K562 (cell line): ENCODE measurements around the gene C16orf74. TPM values are rescaled to one million over a fixed set of nuclear protein-coding genes. Genes with fewer than 3 reads are reported as not detected.

Source experiments
- BCL6 ChIP-seq: fragments of 250-450 bp; sonication (Bioruptor Pico); IDR thresholded peaks from 2 replicates; pipeline ENCODE4 v1.4.0; 2020
- BRF1 ChIP-seq: IDR thresholded peaks from 3 replicates; pipeline ENCODE4 v1.6.1; 2011; ENCODE audit warnings: borderline replicate concordance, mild to moderate bottlenecking; ENCODE audit not compliant: insufficient read length; ENCODE audit errors: extremely low read depth
- FOXA3 ChIP-seq, 2 experiments: fragments of 450-650 bp in 1 of 2; sonication (generic) in 1 of 2; formaldehyde crosslinking; IDR thresholded peaks in 1 of 2; conservative IDR thresholded peaks in 1 of 2; 2 replicates each; pipeline versions ENCODE4 v1.4.0 to v1.8.0; 2020 to 2022; ENCODE audit warnings: mild to moderate bottlenecking in 2 of 2, missing genetic modification reagents in 1 of 2
- FOXJ2 ChIP-seq: fragments of 200-800 bp; sonication (Bioruptor generic); IDR thresholded peaks from 2 replicates; pipeline ENCODE4 v1.6.1; 2016; ENCODE audit warnings: missing genetic modification characterization, missing compliant biosample characterization
- JUND ChIP-seq, 2 experiments: IDR thresholded peaks; 2 replicates in 1 of 2; 3 replicates in 1 of 2; pipeline ENCODE4 v1.6.1; 2011; ENCODE audit warnings: borderline replicate concordance in 2 of 2, low read depth in 2 of 2, low read length in 2 of 2, improper control_type of control experiment in 1 of 2, missing biosample characterization in 1 of 2, missing genetic modification characterization in 1 of 2, missing genetic modification reagents in 1 of 2
- KLF16 ChIP-seq: IDR thresholded peaks from 2 replicates; pipeline ENCODE4 v1.6.1; 2016; ENCODE audit warnings: antibody characterized with exemption
- KLF6 ChIP-seq: fragments of 250-450 bp; sonication (Bioruptor Pico); IDR thresholded peaks from 2 replicates; pipeline ENCODE4 v1.4.0; 2020; ENCODE audit warnings: mild to moderate bottlenecking, moderate library complexity, borderline replicate concordance
- L3MBTL2 ChIP-seq: fragments of 450-650 bp; IDR thresholded peaks from 2 replicates; pipeline ENCODE4 v1.6.1; 2016; ENCODE audit warnings: mild to moderate bottlenecking, moderate library complexity
- MAFG ChIP-seq: fragments of 450-650 bp; conservative IDR thresholded peaks from 2 replicates; pipeline ENCODE4 v1.6.1; 2016; ENCODE audit warnings: missing genetic modification characterization, missing compliant biosample characterization
- MCM5 ChIP-seq: fragments of 450-650 bp; IDR thresholded peaks from 2 replicates; pipeline ENCODE4 v1.6.1; 2016; ENCODE audit warnings: low read depth
- MEIS2 ChIP-seq: fragments of 450-650 bp; IDR thresholded peaks from 2 replicates; pipeline ENCODE4 v1.6.1; 2014; ENCODE audit warnings: mild to moderate bottlenecking; ENCODE audit not compliant: partially characterized antibody
- MTA3 ChIP-seq: fragments of 450-650 bp; formaldehyde crosslinking; IDR thresholded peaks from 2 replicates; pipeline ENCODE4 v1.6.1; 2017; ENCODE audit warnings: mild to moderate bottlenecking, borderline replicate concordance
- MXI1 ChIP-seq: IDR thresholded peaks from 2 replicates; pipeline ENCODE4 v1.6.1; 2011; ENCODE audit warnings: low read depth, mild to moderate bottlenecking, improper control_type of control experiment, low read length
- MYNN ChIP-seq, 2 experiments: sonication (generic); formaldehyde crosslinking in 1 of 2; IDR thresholded peaks; 2 replicates each; pipeline versions ENCODE4 v1.5.0 to v1.6.1; 2016 to 2020; ENCODE audit warnings: antibody characterized with exemption in 1 of 2, missing genetic modification reagents in 1 of 2
- NFIX ChIP-seq: fragments of 250-450 bp; sonication (Bioruptor Pico); IDR thresholded peaks from 2 replicates; pipeline ENCODE4 v1.4.0; 2020; ENCODE audit warnings: low read depth, mild to moderate bottlenecking, moderate library complexity
- PHF8 ChIP-seq: fragments of 200-600 bp; sonication (generic); IDR thresholded peaks from 2 replicates; pipeline ENCODE4 v1.6.1; 2012; ENCODE audit warnings: mixed run types, mild to moderate bottlenecking, inconsistent platforms, low read length, moderate library complexity, borderline replicate concordance
- PRDM10 ChIP-seq: fragments of 450-650 bp; IDR thresholded peaks from 2 replicates; pipeline ENCODE4 v1.6.1; 2018; ENCODE audit not compliant: partially characterized antibody
- STAT5B ChIP-seq: fragments of 250-450 bp; sonication (Bioruptor Pico); IDR thresholded peaks from 2 replicates; pipeline ENCODE4 v1.8.0; 2021; ENCODE audit warnings: mild to moderate bottlenecking, inconsistent platforms
- TBP ChIP-seq: optimal IDR thresholded peaks from 2 replicates; pipeline ENCODE3; 2011; ENCODE audit warnings: low read depth, low read length, improper control_type of control experiment
- TCF7L2 ChIP-seq: fragments of 150-350 bp; IDR thresholded peaks from 2 replicates; pipeline ENCODE4 v1.6.1; 2016; ENCODE audit warnings: low read depth, mild to moderate bottlenecking, low read length, moderate library complexity
- THAP7 ChIP-seq: fragments of 250-450 bp; sonication (Bioruptor Pico); IDR thresholded peaks from 2 replicates; pipeline ENCODE4 v1.5.0; 2021
- ZBTB17 ChIP-seq: fragments of 450-650 bp; formaldehyde crosslinking; IDR thresholded peaks from 2 replicates; pipeline ENCODE4 v1.4.0; 2020; ENCODE audit warnings: mild to moderate bottlenecking
- ZC3H8 ChIP-seq: fragments of 450-650 bp; IDR thresholded peaks from 2 replicates; pipeline ENCODE4 v1.6.1; 2017
- ZFPM2 ChIP-seq: fragments of 250-450 bp; sonication (Bioruptor Pico); IDR thresholded peaks from 2 replicates; pipeline ENCODE4 v1.5.1; 2022; ENCODE audit warnings: mild to moderate bottlenecking
- ZFX ChIP-seq: sonication (generic); formaldehyde crosslinking; IDR thresholded peaks from 2 replicates; pipeline ENCODE4 v1.8.0; 2022; ENCODE audit warnings: mild to moderate bottlenecking, missing genetic modification reagents, moderate library complexity
- ZNF316 ChIP-seq: fragments of 450-650 bp; IDR thresholded peaks from 2 replicates; pipeline ENCODE4 v1.6.1; 2016
- ZNF584 ChIP-seq: fragments of 200-800 bp; sonication (Bioruptor generic); IDR thresholded peaks from 2 replicates; pipeline ENCODE4 v1.6.1; 2016; ENCODE audit warnings: low read depth, mild to moderate bottlenecking, missing genetic modification characterization, missing compliant biosample characterization
- polyA plus RNA-seq, 8 experiments: library from polyadenylated mRNA; depleted of rRNA in 4 of 8; stranded (reverse) in 5 of 8; unstranded in 3 of 8; fragments of >200 nt; fragmentation: Nextera tagmentation in 2 of 8; fragmentation: Illumina TruSeq in 1 of 8; extraction: Ambion mirVana in 2 of 8; extraction: Trizol in 1 of 8; gene quantifications; 2 replicates each; pipeline versions ENCODE4 v1.2.1 to v1.2.3, GENCODE V29; 2011 to 2014; ENCODE audit warnings: inconsistent platforms in 1 of 8, missing spikeins in 1 of 8
- total RNA-seq, 7 experiments: library from RNA; depleted of rRNA in 6 of 7; stranded (reverse); fragments of >200 nt in 6 of 7; fragmentation: Illumina TruSeq in 2 of 7; extraction: Trizol in 2 of 7; gene quantifications; 2 replicates each; pipeline versions ENCODE4 v1.2.1 to v1.2.3, GENCODE V29; 2011 to 2021; ENCODE audit warnings: low replicate concordance in 1 of 7

Gene C16orf74
- total and polyA plus RNA-seq, 9 of the 15 experiments (the other 6 are each of a cell fraction or from before 2014, with no cell fraction given), result not detected

GRCh38 chr16:85798901-85799496 is 48.1 kb upstream of the C16orf74 start (continued):
- TF ChIP-seq BRF1, result no peak
- TF ChIP-seq MAFG (tag), result no peak
- TF ChIP-seq MXI1, result no peak
- no peak for TF ChIP-seq TCF7L2
- TF ChIP-seq MTA3, result no peak
- TF ChIP-seq KLF6 (CRISPR knock-in tag), result no peak
- TF ChIP-seq KLF16, result no peak
- no peak for TF ChIP-seq ZC3H8
- no peak for TF ChIP-seq MCM5
- no peak for TF ChIP-seq ZFX (CRISPR knock-in tag)
- TF ChIP-seq MEIS2, result no peak
- no peak for TF ChIP-seq BCL6 (CRISPR knock-in tag)
- TF ChIP-seq ZFPM2 (CRISPR knock-in tag), result no peak
- TF ChIP-seq NFIX (CRISPR knock-in tag), result no peak
- TF ChIP-seq ZBTB17 (CRISPR knock-in tag), result no peak
- peak; percentile 74; the same call in 1 of the 2 replicates for TF ChIP-seq PHF8
- TF ChIP-seq ZNF316, result no peak
- no peak for TF ChIP-seq TBP
- no peak for TF ChIP-seq FOXJ2 (tag)
- no peak for TF ChIP-seq JUND (IDR thresholded peaks at IDR 0.05; ENCODE audit: borderline replicate concordance, low read depth, low read length)
- no peak for TF ChIP-seq JUND (tag; IDR thresholded peaks at IDR 0.05; ENCODE audit: borderline replicate concordance, low read depth, low read length)
- peak; percentile 27 for TF ChIP-seq PRDM10
- TF ChIP-seq MYNN (IDR thresholded peaks at IDR 0.05), result no peak
- TF ChIP-seq MYNN (CRISPR knock-in tag; IDR thresholded peaks at IDR 0.05), result no peak
- TF ChIP-seq THAP7, result 0 out of 2 replicates have a peak, but pooled peaks have one; percentile 8
- 0 out of 4 replicates have a peak, but pooled peaks of 1 of the 2 experiments have one; percentile 28 for TF ChIP-seq FOXA3 (CRISPR knock-in tag; conservative IDR thresholded peaks at IDR 0.05 in 1 of 2, IDR thresholded peaks at IDR 0.05 in 1 of 2)
- TF ChIP-seq STAT5B, result no peak
- no peak for TF ChIP-seq ZNF584
- TF ChIP-seq L3MBTL2, result no peak
